ENCODE measurements around the gene VN1R5.

VN1R5 gene

GRCh38 chr1:247291161-247291560, 35.3 kb downstream of the VN1R5 start:
- Histone ChIP-seq H3F3A (ENCODE audit: insufficient read depth) (no peaks in the 10 kb centered on the region), H2AFZ (ENCODE audit: low read depth, low read length, severe bottlenecking) (no peak overlapping the region), H3K4me3 (ENCODE audit: insufficient read depth, low read length, poor library complexity, severe bottlenecking) (no peak overlapping the region), H3K27me3 (ENCODE audit: low read length) (no peaks in the 10 kb centered on the region), H3K4me2 (ENCODE audit: low read depth, low read length, poor library complexity, severe bottlenecking) (no peak overlapping the region), H3K9ac (ENCODE audit: low read length) (no peak overlapping the region), H3K9me3 (ENCODE audit: insufficient read depth, low read length) (no peaks in the 10 kb centered on the region), H3K36me3 (ENCODE audit: low read length) (no peaks in the 10 kb centered on the region), H3K9me2 (replicated peaks; ENCODE audit: insufficient read depth, low read length) (no peaks in the 10 kb centered on the region), H3K79me2 (ENCODE audit: insufficient read depth, low read length) (no peaks in the 10 kb centered on the region), H4K20me1 (ENCODE audit: low read depth, low read length) (no peaks in the 10 kb centered on the region), H3K27ac (ENCODE audit: low read depth, low read length) (no peak overlapping the region)
- no peak for TF ChIP-seq CTCF (IDR thresholded peaks at IDR 0.05; ENCODE audit: insufficient read depth, low read length, poor library complexity, severe bottlenecking)
- TF ChIP-seq EZH2phosphoT487 (conservative IDR thresholded peaks at IDR 0.05; ENCODE audit: low read length) = no peak

GRCh38 chr1:247291833-247292561, 36.1 kb downstream of the VN1R5 start:
- no peaks in the 10 kb centered on the region for H3K79me2 ChIP-seq (ENCODE audit: insufficient read depth, low read length)
- H3K36me3 ChIP-seq (ENCODE audit: low read length) = no peaks in the 10 kb centered on the region
- H3K9me2 ChIP-seq (replicated peaks; ENCODE audit: insufficient read depth, low read length) = no peaks in the 10 kb centered on the region
- H3K9ac ChIP-seq (ENCODE audit: low read length) = no peak overlapping the region
- H3K4me2 ChIP-seq (ENCODE audit: low read depth, low read length, poor library complexity, severe bottlenecking) = no peak overlapping the region
- H3K27ac ChIP-seq (ENCODE audit: low read depth, low read length) = no peak overlapping the region
- H3F3A ChIP-seq (ENCODE audit: insufficient read depth) = no peaks in the 10 kb centered on the region
- no peaks in the 10 kb centered on the region for H3K9me3 ChIP-seq (ENCODE audit: insufficient read depth, low read length)
- H3K27me3 ChIP-seq (ENCODE audit: low read length) = no peaks in the 10 kb centered on the region
- TF ChIP-seq EZH2phosphoT487 (conservative IDR thresholded peaks at IDR 0.05; ENCODE audit: low read length) (no peak), CTCF (IDR thresholded peaks at IDR 0.05; ENCODE audit: insufficient read depth, low read length, poor library complexity, severe bottlenecking) (no peak)
- no peak overlapping the region for H3K4me3 ChIP-seq (ENCODE audit: insufficient read depth, low read length, poor library complexity, severe bottlenecking)
- H4K20me1 ChIP-seq (ENCODE audit: low read depth, low read length) = no peaks in the 10 kb centered on the region
- no peak overlapping the region for H2AFZ ChIP-seq (ENCODE audit: low read depth, low read length, severe bottlenecking)

GRCh38 chr1:247293047-247293446, 37.2 kb downstream of the VN1R5 start:
- Histone ChIP-seq H3K9me2 (replicated peaks; ENCODE audit: insufficient read depth, low read length) (no peaks in the 10 kb centered on the region), H3K9ac (ENCODE audit: low read length) (no peak overlapping the region), H3K4me2 (ENCODE audit: low read depth, low read length, poor library complexity, severe bottlenecking) (no peak overlapping the region), H2AFZ (ENCODE audit: low read depth, low read length, severe bottlenecking) (no peak overlapping the region), H3K9me3 (ENCODE audit: insufficient read depth, low read length) (no peaks in the 10 kb centered on the region), H3K79me2 (ENCODE audit: insufficient read depth, low read length) (no peaks in the 10 kb centered on the region), H3K4me3 (ENCODE audit: insufficient read depth, low read length, poor library complexity, severe bottlenecking) (no peak overlapping the region), H4K20me1 (ENCODE audit: low read depth, low read length) (no peaks in the 10 kb centered on the region), H3F3A (ENCODE audit: insufficient read depth) (no peaks in the 10 kb centered on the region), H3K27ac (ENCODE audit: low read depth, low read length) (no peak overlapping the region), H3K36me3 (ENCODE audit: low read length) (no peaks in the 10 kb centered on the region), H3K27me3 (ENCODE audit: low read length) (no peaks in the 10 kb centered on the region)
- TF ChIP-seq CTCF (IDR thresholded peaks at IDR 0.05; ENCODE audit: insufficient read depth, low read length, poor library complexity, severe bottlenecking) (no peak), EZH2phosphoT487 (conservative IDR thresholded peaks at IDR 0.05; ENCODE audit: low read length) (no peak)
